Breast epithelium (tissue), 4 donors: ENCODE results near the gene KLHL22. TPM values are rescaled to one million over a fixed set of nuclear protein-coding genes. Genes with fewer than 3 reads are reported as not detected.

Experiments
- DNase-seq, 2 donors: peaks; one replicate each; pipeline ENCODE4 v3.0.0-alpha.2; 2019; ENCODE audit warnings: low spot score in 2 of 2
- H3K27ac ChIP-seq, 2 donors: fragments of 200-600 bp; sonication (generic) in 1 of 2; one replicate each; pipeline ENCODE4 v1.5.1; 2016 to 2019; ENCODE audit warnings: mild to moderate bottlenecking in 1 of 2
- H3K27me3 ChIP-seq, 2 donors: fragments of 200-600 bp; sonication (generic) in 1 of 2; one replicate each; pipeline versions ENCODE4 v1.5.1 to v1.6.0; 2017 to 2019; ENCODE audit warnings: control low read depth in 1 of 2, mild to moderate bottlenecking in 1 of 2
- H3K36me3 ChIP-seq: fragments of 200-600 bp; one replicate; pipeline ENCODE4 v1.5.1; 2019
- H3K4me1 ChIP-seq, 2 donors: fragments of 200-600 bp; sonication (generic); one replicate each; pipeline ENCODE4 v1.5.1; 2016 to 2019; ENCODE audit warnings: control low read depth in 1 of 2
- H3K4me3 ChIP-seq, 3 donors: fragments of 200-600 bp; sonication (generic); 1 replicate in 2 of 3; 2 replicates in 1 of 3; pipeline ENCODE4 v1.5.1; 2016 to 2019; ENCODE audit warnings: mild to moderate bottlenecking in 3 of 3, moderate library complexity in 2 of 3
- H3K9me3 ChIP-seq, 2 donors: fragments of 200-600 bp; sonication (generic) in 1 of 2; one replicate each; pipeline ENCODE4 v1.5.1; 2016 to 2019; ENCODE audit warnings: control low read depth in 1 of 2
- POLR2A ChIP-seq: fragments of 450-650 bp; IDR thresholded peaks from one replicate; pipeline ENCODE4 v1.6.1; 2016; ENCODE audit warnings: antibody characterized with exemption, mild to moderate bottlenecking, moderate library complexity
- POLR2AphosphoS5 ChIP-seq, 3 donors: sonication (generic); formaldehyde crosslinking; IDR thresholded peaks; one replicate each; pipeline ENCODE4 v1.6.1; 2017; ENCODE audit warnings: antibody characterized with exemption in 3 of 3
- intact Hi-C: fragments of 100-400 bp; cut with DNase I; formaldehyde crosslinking; loops from one replicate; pipeline ENCODE4 v1.15.1; 2023; ENCODE audit warnings: low total_unique reads
- total RNA-seq, 3 donors: library from RNA; depleted of rRNA; stranded (reverse); fragments of >200 nt; gene quantifications; one replicate each; pipeline ENCODE4 v1.1.0, GENCODE V29; 2016
- TF ChIP-seq, protein P1 (sequence below), 3 donors: fragments of 450-650 bp; IDR thresholded peaks; one replicate each; pipeline ENCODE4 v1.5.1; 2016 to 2017; ENCODE audit warnings: antibody characterized with exemption in 3 of 3, mild to moderate bottlenecking in 3 of 3, moderate library complexity in 3 of 3

Gene KLHL22
- total RNA-seq, 3 donors from 2014 or later, result 28.5 to 38.0 (median 35.4) TPM

DNA sequence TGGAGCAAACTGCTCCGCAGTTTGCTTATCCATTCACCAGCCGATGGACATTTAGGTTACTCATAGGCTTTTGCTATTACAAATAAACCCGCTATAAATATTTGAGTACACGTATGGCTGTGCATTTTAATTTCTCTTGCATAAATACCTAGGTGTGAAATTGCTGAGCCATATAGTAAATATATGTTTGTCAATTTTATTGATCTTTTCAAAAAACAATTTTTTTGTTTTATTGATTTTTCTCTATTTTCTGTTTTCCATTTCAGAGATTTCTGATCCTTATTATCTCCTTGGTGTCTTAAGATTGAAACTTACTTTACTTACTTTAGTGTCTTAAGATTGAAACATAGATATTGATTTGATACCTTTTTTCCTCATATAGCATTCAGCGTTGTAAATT lies 97.2 kb downstream of the KLHL22 start:
- DNase-seq, result no peak
- H3K27me3 ChIP-seq, result no peaks in the 10 kb centered on the region
- H3K9me3 ChIP-seq, result no peaks in the 10 kb centered on the region
- H3K4me3 ChIP-seq, result no peak overlapping the region
- intact Hi-C loops, result no loop called here
- no peaks in the 10 kb centered on the region for H3K36me3 ChIP-seq
- H3K4me1 ChIP-seq, result peaks cover 0 to 6% of the 10 kb centered on the region in 2 donors
- TF ChIP-seq, protein P1, sequence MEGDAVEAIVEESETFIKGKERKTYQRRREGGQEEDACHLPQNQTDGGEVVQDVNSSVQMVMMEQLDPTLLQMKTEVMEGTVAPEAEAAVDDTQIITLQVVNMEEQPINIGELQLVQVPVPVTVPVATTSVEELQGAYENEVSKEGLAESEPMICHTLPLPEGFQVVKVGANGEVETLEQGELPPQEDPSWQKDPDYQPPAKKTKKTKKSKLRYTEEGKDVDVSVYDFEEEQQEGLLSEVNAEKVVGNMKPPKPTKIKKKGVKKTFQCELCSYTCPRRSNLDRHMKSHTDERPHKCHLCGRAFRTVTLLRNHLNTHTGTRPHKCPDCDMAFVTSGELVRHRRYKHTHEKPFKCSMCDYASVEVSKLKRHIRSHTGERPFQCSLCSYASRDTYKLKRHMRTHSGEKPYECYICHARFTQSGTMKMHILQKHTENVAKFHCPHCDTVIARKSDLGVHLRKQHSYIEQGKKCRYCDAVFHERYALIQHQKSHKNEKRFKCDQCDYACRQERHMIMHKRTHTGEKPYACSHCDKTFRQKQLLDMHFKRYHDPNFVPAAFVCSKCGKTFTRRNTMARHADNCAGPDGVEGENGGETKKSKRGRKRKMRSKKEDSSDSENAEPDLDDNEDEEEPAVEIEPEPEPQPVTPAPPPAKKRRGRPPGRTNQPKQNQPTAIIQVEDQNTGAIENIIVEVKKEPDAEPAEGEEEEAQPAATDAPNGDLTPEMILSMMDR (IDR thresholded peaks at IDR 0.05), result no peak
- TF ChIP-seq POLR2A, result no peak
- TF ChIP-seq POLR2AphosphoS5 (IDR thresholded peaks at IDR 0.05), result no peak
- no peak overlapping the region for H3K27ac ChIP-seq

DNA sequence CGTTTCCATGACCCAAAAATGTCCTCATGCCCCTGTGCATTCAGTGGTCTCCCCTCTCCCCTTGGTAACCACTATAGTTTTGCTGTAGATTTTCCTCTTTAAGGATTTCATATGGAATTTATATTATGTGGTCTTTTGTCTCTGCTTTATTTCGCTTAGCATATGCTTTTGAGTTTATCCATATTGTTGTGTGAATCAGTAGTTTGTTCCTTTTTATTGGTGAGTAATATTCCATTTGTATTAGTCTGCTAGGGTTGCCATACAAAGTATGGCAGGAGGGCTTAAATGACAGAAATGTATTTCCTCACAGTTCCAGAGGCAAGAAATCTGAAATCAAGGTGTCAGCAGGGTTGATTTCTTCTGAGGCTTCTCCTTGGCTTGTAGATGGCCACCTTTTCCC lies 98.1 kb downstream of the KLHL22 start:
- no peak overlapping the region for H3K4me3 ChIP-seq
- no peaks in the 10 kb centered on the region for H3K36me3 ChIP-seq
- DNase-seq, result no peak
- TF ChIP-seq, protein P1 (IDR thresholded peaks at IDR 0.05), result no peak
- TF ChIP-seq POLR2AphosphoS5 (IDR thresholded peaks at IDR 0.05), result no peak
- no peak for TF ChIP-seq POLR2A
- no peaks in the 10 kb centered on the region for H3K9me3 ChIP-seq
- no peak overlapping the region for H3K27ac ChIP-seq
- no peaks in the 10 kb centered on the region for H3K27me3 ChIP-seq
- intact Hi-C loops, result no loop called here
- H3K4me1 ChIP-seq, result peaks cover 0 to 6% of the 10 kb centered on the region in 2 donors

DNA sequence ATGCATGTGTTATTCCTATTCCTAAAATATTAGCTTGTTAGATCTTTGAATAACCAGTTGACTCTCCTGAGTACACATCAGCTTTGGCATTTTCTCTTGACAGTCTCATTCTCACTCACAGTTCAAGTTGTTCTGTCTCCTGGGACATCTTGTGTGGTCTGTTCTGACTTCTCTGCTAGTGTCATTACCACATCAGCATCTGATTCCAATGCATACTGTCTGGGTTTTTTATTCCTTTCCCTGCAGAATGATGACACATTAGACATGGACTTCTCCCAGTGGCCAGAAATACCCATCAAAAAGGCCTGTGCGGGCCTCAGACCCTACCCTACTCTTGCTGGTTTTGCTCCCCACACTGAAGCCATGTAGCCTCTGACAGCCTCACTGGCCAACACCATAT lies 99.0 kb downstream of the KLHL22 start:
- H3K27ac ChIP-seq, result no peak overlapping the region
- TF ChIP-seq, protein P1 (IDR thresholded peaks at IDR 0.05), result no peak
- TF ChIP-seq POLR2AphosphoS5 (IDR thresholded peaks at IDR 0.05) (no peak), POLR2A (no peak)
- no peak for DNase-seq
- H3K4me3 ChIP-seq, result no peak overlapping the region
- no peaks in the 10 kb centered on the region for H3K36me3 ChIP-seq
- no peaks in the 10 kb centered on the region for H3K9me3 ChIP-seq
- no peaks in the 10 kb centered on the region for H3K27me3 ChIP-seq
- peaks cover 0 to 6% of the 10 kb centered on the region in 2 donors for H3K4me1 ChIP-seq
- intact Hi-C loops, result no loop called here

DNA sequence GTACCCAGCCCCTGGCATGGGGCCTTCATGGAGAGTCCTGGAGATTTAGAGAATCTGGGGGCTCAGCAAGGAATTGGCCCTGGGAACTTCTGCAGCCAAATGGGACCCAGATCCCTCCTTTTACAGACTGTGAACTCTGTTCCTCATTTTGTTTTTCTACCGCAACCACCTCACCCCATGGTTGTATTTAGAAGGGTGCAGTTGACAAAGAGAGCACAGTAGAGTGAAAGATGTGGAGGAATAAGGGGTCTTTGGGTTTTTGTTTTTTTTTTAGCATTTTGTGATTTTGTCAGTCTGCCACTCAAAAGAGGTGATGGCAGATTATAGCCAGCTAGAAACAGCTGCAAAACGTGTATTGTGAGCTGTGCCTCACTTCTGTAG lies 99.7 kb downstream of the KLHL22 start:
- H3K4me3 ChIP-seq, result no peak overlapping the region
- no peak for DNase-seq
- H3K27me3 ChIP-seq, result no peaks in the 10 kb centered on the region
- no peaks in the 10 kb centered on the region for H3K36me3 ChIP-seq
- peaks cover 0 to 6% of the 10 kb centered on the region in 2 donors for H3K4me1 ChIP-seq
- H3K27ac ChIP-seq, result no peak overlapping the region
- no peaks in the 10 kb centered on the region for H3K9me3 ChIP-seq
- intact Hi-C loops, result no loop called here
- TF ChIP-seq POLR2AphosphoS5 (IDR thresholded peaks at IDR 0.05) (no peak), POLR2A (no peak)
- TF ChIP-seq, protein P1 (IDR thresholded peaks at IDR 0.05), result no peak

DNA sequence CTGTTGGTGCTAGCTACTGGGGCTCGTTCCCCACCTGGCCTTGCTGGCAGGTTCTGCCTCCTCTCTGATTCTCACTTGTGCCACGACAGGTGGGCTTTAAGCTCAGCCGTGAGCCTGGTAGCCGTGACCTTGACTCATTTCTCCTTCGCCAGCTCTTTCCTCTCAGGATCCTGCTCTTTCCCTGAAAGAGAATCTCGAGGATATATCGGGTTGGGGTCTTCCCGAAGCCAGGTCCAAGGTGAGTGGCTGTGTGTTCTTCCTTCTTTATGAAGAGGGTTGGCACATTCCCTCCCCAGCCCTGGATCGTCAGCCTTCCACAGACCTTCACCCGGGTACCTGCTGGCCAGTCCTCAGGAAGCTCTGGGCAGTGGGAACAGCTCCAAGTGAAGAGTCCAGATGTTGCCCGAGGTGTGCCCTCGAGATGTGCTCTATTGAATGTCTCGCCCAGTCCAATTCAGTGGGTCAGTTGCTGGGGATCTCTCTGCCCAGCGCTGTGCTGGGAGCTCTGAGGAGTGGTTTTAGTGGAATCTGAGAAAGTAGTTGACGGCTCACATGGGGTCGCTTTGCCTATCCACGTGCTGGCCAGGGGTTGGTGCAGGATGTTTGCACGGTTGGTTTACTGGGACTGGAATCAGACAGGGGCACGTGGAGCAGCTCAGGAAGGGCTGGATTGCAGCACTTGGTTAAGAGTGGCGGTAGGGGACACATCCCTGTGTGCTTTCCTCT lies 100.3 kb downstream of the KLHL22 start:
- peak overlapping the region in 2 of 3 donors; percentile 82 to 84 for H3K4me3 ChIP-seq
- intact Hi-C loops, result no loop called here
- DNase-seq, result no peak

More for the DNA sequence above, 100.3 kb downstream of the KLHL22 start:
- H3K27ac ChIP-seq, result no peak overlapping the region
- no peaks in the 10 kb centered on the region for H3K27me3 ChIP-seq
- peaks cover 0 to 6% of the 10 kb centered on the region in 2 donors for H3K4me1 ChIP-seq
- no peaks in the 10 kb centered on the region for H3K9me3 ChIP-seq
- H3K36me3 ChIP-seq, result no peaks in the 10 kb centered on the region
- TF ChIP-seq POLR2A (no peak), POLR2AphosphoS5 (IDR thresholded peaks at IDR 0.05) (no peak)
- TF ChIP-seq, protein P1 (IDR thresholded peaks at IDR 0.05), result no peak
